Neural progenitor cell (in vitro differentiated cells): ENCODE data around the gene H2AZ1.

Source experiments
- CTCF ChIP-seq: fragments of 200-600 bp; sonication (generic); IDR thresholded peaks from 2 replicates; pipeline ENCODE4 v1.5.1; 2017; ENCODE audit warnings: antibody characterized with exemption, mild to moderate bottlenecking
- EZH2 ChIP-seq: fragments of 200-600 bp; sonication (generic); IDR thresholded peaks from 2 replicates; pipeline ENCODE4 v1.6.1; 2017; ENCODE audit warnings: antibody characterized with exemption, mild to moderate bottlenecking, moderate library complexity
- EZH2phosphoT487 ChIP-seq: fragments of 200-600 bp; sonication (generic); IDR thresholded peaks from 2 replicates; pipeline ENCODE4 v1.6.1; 2017; ENCODE audit warnings: antibody characterized with exemption

DNA sequence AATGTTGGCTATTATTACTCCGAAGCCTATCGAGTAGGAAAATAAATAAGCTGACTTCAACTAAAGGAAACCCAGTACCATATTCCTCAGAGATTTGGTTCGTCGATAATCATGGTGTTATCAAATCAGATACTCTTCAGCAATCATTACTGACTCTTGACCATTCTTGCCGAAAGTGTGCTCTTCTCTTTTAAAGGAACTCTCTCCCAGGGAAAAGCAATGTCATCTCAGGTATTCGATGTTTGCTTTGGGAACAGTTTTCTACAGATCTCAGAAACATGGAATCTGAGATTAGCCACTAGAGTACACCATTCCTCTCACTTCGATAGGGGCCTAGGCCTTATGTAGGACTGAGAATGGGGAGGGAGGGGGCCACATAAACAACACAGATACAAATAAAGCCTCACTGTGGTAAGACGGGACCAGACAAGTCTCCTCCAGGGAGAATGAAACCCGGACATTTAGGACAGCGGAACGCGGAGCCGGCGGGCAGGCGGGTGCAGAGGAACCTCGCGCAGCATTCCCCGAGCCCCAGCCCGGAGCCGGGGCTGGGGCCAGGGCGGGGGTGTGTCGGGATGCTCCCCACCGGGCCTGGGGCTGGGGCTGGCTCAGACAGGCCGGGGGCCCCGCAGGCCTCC lies 4.2 kb downstream of the H2AZ1 start:
- TF ChIP-seq CTCF (no peak), EZH2 (no peak), EZH2phosphoT487 (no peak)
